NB4 (cell line): Measurements from ENCODE around the gene SPOCK2.

Source experiments
- CTCF ChIP-seq: IDR thresholded peaks from one replicate; pipeline ENCODE4 v1.5.1; 2012; ENCODE audit warnings: low read depth, low read length
- MAX ChIP-seq: IDR thresholded peaks from 2 replicates; pipeline ENCODE4 v1.6.1; 2011; ENCODE audit warnings: low read depth, low read length

- no peak for TF ChIP-seq MAX
- no peak for TF ChIP-seq CTCF
Measured at GRCh38 chr10:72082856-72083789, 5.2 kb downstream of the SPOCK2 start.
